ENCODE measurements around the gene ZNF469.

- TF ChIP-seq CTCF (IDR thresholded peaks at IDR 0.05): no peak
- no peak for TF ChIP-seq POLR2AphosphoS5 (IDR thresholded peaks at IDR 0.05)
- TF ChIP-seq POLR2A (IDR thresholded peaks at IDR 0.05): no peak
- TF ChIP-seq EP300 (IDR thresholded peaks at IDR 0.05): no peak
Observed at GRCh38 chr16:88428156-88428555, 45.4 kb downstream of the ZNF469 start.

Data from suprapubic skin (tissue), 4 donors.